BE2C (cell line): ENCODE results near the gene ANO2.

Source experiments
- DNase-seq: peaks from one replicate; pipeline ENCODE4 v3.0.0-alpha.2; 2020
- H3K27me3 ChIP-seq: fragments of 250-450 bp; sonication (Bioruptor Pico); 2 replicates; pipeline ENCODE4 v1.5.1; 2020; ENCODE audit warnings: mild to moderate bottlenecking
- H3K36me3 ChIP-seq: fragments of 250-450 bp; sonication (Bioruptor Pico); 2 replicates; pipeline ENCODE4 v1.5.1; 2020; ENCODE audit warnings: mild to moderate bottlenecking
- H3K4me1 ChIP-seq: fragments of 250-450 bp; sonication (Bioruptor Pico); 2 replicates; pipeline ENCODE4 v1.5.1; 2020
- H3K4me3 ChIP-seq: 2 replicates; pipeline ENCODE4 v1.5.1; 2011; ENCODE audit warnings: low read depth, low read length
- H3K9me3 ChIP-seq: fragments of 250-450 bp; sonication (Bioruptor Pico); 2 replicates; pipeline ENCODE4 v1.5.1; 2020
- TF ChIP-seq, protein P1 (sequence below): IDR thresholded peaks from 2 replicates; pipeline ENCODE4 v1.5.1; 2012; ENCODE audit warnings: mild to moderate bottlenecking, low read depth, low read length

The ANO2 gene

DNA sequence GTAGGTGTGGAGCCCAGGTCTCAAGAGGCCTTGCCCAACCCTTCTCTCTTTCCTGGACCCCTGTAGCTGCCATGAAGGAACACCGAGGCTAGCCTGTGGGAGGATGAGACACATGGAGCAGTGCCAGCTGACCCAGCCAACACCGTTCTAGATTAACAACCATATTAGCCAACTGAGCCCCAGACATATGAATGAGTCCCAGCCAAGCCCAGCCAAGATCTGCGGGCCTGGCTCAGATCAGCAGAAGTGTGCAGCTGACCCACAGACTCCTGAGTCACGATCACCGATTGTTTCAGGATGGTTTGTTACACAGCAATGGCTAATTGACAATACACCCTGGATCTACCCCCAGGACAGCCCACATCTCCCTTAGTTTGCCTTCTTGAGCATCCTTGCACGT, 431.0 kb downstream of the ANO2 start:
- H3K9me3 ChIP-seq, result no peaks in the 10 kb centered on the region
- peaks cover 8% of the 10 kb centered on the region for H3K27me3 ChIP-seq
- no peak overlapping the region for H3K4me3 ChIP-seq
- no peaks in the 10 kb centered on the region for H3K36me3 ChIP-seq
- TF ChIP-seq, protein P1, sequence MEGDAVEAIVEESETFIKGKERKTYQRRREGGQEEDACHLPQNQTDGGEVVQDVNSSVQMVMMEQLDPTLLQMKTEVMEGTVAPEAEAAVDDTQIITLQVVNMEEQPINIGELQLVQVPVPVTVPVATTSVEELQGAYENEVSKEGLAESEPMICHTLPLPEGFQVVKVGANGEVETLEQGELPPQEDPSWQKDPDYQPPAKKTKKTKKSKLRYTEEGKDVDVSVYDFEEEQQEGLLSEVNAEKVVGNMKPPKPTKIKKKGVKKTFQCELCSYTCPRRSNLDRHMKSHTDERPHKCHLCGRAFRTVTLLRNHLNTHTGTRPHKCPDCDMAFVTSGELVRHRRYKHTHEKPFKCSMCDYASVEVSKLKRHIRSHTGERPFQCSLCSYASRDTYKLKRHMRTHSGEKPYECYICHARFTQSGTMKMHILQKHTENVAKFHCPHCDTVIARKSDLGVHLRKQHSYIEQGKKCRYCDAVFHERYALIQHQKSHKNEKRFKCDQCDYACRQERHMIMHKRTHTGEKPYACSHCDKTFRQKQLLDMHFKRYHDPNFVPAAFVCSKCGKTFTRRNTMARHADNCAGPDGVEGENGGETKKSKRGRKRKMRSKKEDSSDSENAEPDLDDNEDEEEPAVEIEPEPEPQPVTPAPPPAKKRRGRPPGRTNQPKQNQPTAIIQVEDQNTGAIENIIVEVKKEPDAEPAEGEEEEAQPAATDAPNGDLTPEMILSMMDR, result no peak
- no peak for DNase-seq
- H3K4me1 ChIP-seq, result no peaks in the 10 kb centered on the region

DNA sequence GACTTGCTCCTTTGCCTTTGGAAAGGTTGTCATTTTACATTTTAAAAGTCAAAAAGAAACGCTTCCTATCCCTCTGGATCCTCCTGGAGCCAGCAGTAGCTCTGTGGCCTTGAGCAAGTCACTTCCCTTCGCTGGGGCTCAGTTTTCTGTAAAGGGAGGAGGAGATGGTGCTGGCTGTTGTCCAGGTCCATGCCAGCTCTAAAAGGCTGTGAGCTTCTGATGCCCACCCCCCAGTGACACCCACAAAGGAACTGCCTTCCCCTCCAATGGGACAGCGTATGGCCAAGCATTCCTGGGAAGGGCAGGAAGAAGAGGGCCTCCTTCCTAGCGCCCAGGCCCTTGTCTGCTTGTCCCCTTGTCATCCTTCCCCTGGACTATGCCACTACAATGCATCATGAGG, 431.7 kb downstream of the ANO2 start:
- DNase-seq, result no peak
- Histone ChIP-seq H3K36me3 (no peaks in the 10 kb centered on the region), H3K9me3 (no peaks in the 10 kb centered on the region), H3K4me3 (no peak overlapping the region), H3K4me1 (no peaks in the 10 kb centered on the region), H3K27me3 (peaks cover 9% of the 10 kb centered on the region)
- TF ChIP-seq, protein P1, result no peak
